ENCODE measurements around the gene PIK3R1. TPM values are rescaled to one million over a fixed set of nuclear protein-coding genes. Genes with fewer than 3 reads are reported as not detected.

Gene PIK3R1
- total RNA-seq, 3 donors from 2014 or later: 66.7 to 197 (median 74.9) TPM

DNA sequence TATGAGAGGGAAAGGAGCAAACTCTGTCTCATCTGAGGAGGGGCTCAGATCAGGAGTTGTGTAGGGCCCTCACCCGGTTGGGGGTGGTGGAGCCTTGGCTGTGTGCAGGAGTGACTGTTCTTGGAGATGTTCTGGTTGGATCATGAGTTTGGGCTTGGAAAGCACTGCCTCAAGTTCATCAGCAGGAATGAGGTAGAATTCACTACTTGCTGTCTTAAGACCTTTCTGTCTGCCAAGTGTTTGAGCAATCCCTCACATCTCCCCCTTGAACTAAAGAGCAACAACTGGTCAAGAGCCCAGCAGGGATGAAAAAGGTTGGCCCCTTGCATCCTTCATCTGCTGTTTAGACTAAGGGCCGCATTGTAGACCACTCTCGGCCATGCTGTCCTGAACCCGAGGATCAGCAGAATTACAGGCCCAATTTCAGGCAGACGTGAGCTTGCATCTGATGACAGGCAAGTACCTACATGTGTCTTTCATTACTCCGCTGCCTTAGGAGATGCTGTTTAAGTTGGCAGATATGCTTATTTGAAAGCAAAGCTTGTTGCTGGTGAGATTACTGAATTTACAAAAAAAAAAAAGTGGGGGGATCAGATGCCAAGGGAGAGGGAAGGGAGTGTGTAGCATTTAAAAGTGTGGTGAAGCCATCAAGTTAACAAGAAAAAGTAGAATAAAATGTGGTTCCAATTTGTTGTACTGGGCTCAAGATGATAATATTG lies 36.4 kb downstream of the PIK3R1 start:
- DNase-seq (peak in 1 of 3 donors; percentile 24), ATAC-seq (peak; percentile 42)
- TF ChIP-seq, protein P1, sequence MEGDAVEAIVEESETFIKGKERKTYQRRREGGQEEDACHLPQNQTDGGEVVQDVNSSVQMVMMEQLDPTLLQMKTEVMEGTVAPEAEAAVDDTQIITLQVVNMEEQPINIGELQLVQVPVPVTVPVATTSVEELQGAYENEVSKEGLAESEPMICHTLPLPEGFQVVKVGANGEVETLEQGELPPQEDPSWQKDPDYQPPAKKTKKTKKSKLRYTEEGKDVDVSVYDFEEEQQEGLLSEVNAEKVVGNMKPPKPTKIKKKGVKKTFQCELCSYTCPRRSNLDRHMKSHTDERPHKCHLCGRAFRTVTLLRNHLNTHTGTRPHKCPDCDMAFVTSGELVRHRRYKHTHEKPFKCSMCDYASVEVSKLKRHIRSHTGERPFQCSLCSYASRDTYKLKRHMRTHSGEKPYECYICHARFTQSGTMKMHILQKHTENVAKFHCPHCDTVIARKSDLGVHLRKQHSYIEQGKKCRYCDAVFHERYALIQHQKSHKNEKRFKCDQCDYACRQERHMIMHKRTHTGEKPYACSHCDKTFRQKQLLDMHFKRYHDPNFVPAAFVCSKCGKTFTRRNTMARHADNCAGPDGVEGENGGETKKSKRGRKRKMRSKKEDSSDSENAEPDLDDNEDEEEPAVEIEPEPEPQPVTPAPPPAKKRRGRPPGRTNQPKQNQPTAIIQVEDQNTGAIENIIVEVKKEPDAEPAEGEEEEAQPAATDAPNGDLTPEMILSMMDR (IDR thresholded peaks at IDR 0.05): no peak
- H3K36me3 ChIP-seq (ENCODE audit: low read depth): no peaks in the 10 kb centered on the region
- no peak overlapping the region for H3K4me3 ChIP-seq
- intact Hi-C loops (cut with DNase I, micrococcal nuclease): loop anchor here (5.0 kb wide), 1 partner anchor 1005 kb away; no protein-coding TSS in a partner anchor
- no peaks in the 10 kb centered on the region for H3K9me3 ChIP-seq
- peaks cover 33% of the 10 kb centered on the region for H3K4me1 ChIP-seq (ENCODE audit: low read depth)

DNA sequence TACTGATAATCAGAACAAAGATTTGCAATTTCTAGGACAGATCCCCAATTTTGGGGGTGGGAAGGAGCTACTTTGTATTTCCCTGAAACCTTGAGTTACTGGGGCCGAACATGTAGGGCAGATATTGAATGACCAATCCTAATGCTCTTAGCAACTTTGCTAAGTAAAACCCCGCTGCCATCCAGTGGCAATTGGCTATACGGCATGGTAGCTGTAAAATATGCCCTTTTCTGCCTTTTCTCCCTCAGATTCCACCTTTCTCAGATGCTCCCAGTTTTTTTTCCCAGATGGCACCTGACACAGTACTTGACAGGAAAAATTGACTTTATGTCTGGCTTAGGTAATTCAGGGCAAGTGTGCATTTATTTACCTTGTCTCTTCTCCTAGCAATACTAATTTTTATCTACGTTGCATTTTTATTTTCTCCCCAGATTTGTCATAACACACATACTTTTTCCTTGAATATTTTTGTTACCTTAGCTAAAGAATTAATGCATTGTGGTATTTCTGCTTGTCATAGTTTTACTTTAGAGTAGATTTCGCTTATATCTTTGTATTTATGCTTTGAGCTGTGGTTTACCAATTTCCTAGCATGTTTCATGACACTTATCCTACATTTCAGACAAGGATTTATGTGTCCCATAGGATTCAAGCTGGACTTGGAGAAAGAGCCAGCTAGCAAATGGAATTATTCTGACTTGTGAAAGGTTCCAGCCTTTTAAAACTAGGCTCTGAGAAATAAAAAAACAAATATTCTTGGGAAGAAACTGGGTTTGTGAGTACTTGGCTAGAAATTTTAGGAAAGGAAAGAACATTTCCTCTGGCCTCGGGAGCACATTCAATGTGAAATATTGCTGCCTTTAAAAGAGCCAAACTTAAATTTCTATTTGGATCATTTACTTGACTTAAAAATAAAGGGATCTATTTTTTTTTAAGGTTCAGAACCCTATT lies 37.4 kb downstream of the PIK3R1 start:
- H3K4me1 ChIP-seq (ENCODE audit: low read depth): peaks cover 33% of the 10 kb centered on the region
- no peaks in the 10 kb centered on the region for H3K36me3 ChIP-seq (ENCODE audit: low read depth)
- peak in 1 of 3 donors; percentile 72 for DNase-seq
- peak; percentile 75 for ATAC-seq
- H3K4me3 ChIP-seq: no peak overlapping the region
- no peaks in the 10 kb centered on the region for H3K9me3 ChIP-seq
- intact Hi-C loops (cut with DNase I, micrococcal nuclease): loop anchor here (5.0 kb wide), 1 partner anchor 1006 kb away; no protein-coding TSS in a partner anchor
- TF ChIP-seq, protein P1 (IDR thresholded peaks at IDR 0.05): peak; percentile 17

- intact Hi-C loops (cut with DNase I, micrococcal nuclease): loop anchor here (5.0 kb wide), 1 partner anchor 1007 kb away; no protein-coding TSS in a partner anchor
- H3K4me3 ChIP-seq: no peak overlapping the region
- DNase-seq (no peak), ATAC-seq (no peak)
- TF ChIP-seq, protein P1 (IDR thresholded peaks at IDR 0.05): no peak
- no peaks in the 10 kb centered on the region for H3K36me3 ChIP-seq (ENCODE audit: low read depth)
- no peaks in the 10 kb centered on the region for H3K9me3 ChIP-seq
- H3K4me1 ChIP-seq (ENCODE audit: low read depth): peaks cover 33% of the 10 kb centered on the region
Measured at GRCh38 chr5:68253624-68254585, 38.3 kb downstream of the PIK3R1 start.

DNA sequence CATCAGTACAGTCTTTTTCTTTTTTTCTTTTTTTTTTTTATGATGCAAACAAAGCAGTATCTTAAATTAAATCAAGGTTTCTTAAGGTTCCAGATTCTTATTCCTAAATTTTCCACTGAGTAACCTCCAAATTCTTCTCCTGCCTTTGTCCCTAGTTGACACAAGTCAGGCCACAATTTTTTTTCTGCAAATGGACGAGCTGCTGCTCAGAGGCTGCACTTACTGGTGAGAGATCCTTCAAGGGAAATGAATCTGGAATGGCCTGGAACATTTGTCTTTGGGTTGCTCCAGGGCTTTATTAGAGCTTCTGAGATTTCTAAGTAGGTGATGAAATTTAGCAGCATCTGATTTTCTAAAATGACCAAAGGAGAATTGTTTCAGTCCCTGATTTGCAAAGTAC lies 39.3 kb downstream of the PIK3R1 start:
- H3K4me3 ChIP-seq: no peak overlapping the region
- DNase-seq: no peak
- H3K36me3 ChIP-seq (ENCODE audit: low read depth): no peaks in the 10 kb centered on the region
- intact Hi-C loops (cut with DNase I, micrococcal nuclease): loop anchor here (5.0 kb wide), 1 partner anchor 1008 kb away; no protein-coding TSS in a partner anchor
- ATAC-seq: no peak
- no peaks in the 10 kb centered on the region for H3K9me3 ChIP-seq
- TF ChIP-seq, protein P1 (IDR thresholded peaks at IDR 0.05): no peak
- H3K4me1 ChIP-seq (ENCODE audit: low read depth): peaks cover 31% of the 10 kb centered on the region
